ENCODE data around the gene GSG1L.
"Not testable (repeated sequence)": the region's sequence is repeated elsewhere in the genome, so short reads cannot be mapped to it uniquely, and the experiment has no call there.

The GSG1L gene

GRCh38 chr16:27945233-27945973 lies 118.1 kb downstream of the GSG1L start:
- no peak for DNase-seq (ENCODE audit: low read depth)

GRCh38 chr16:27943766-27944165 lies 119.7 kb downstream of the GSG1L start:
- DNase-seq (ENCODE audit: low read depth) = no peak

- DNase-seq (ENCODE audit: low read depth) = not testable (repeated sequence)
Measured at GRCh38 chr16:27942071-27942470, 121.4 kb downstream of the GSG1L start.

DNA sequence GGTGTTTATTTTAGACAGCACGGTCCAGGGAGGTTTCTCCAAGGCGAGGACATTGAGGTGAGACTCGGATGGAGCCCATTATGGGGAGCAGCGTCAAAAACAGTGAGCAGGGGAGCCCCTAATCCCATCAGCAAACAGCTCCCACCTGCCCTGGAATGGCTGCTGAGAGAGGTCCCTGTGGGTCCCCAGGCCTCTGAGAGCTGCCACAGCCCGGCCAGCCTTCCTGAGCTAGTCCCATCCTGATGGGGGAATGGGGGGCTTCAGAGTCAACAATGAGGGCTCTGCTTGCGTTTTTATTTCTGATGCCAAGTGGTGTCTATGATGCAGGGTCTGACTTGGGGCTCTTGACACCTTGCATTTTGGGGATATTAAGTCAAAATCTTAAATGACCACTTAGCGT lies 128.4 kb downstream of the GSG1L start:
- no peak for DNase-seq (ENCODE audit: low read depth)

DNA sequence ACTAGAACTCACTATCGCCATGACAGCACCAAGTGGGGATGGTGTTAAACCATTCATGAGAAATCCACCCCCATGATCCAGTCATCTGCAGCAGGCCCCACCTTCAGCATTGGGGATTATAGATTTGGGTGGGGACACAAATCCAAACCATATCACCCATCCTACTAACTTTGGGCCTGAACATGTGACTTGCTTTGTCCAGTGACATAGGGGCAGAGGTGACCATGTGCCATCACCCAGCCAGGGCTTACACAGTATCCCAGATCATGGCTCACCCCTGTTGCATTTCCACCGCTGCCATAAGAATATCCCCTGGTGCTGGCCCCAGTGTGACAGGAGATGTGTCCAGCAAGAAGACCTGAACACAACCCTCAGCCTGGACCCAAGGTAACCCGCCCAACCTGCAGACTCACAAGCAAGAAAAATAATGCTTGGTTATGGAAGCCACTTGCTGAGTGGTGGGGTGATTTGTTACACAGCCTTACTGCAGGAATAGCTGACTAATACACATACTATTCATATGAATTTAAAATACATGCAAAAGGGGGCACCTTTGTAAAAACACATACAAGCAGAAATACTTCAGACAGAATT lies 130.9 kb downstream of the GSG1L start:
- no peak for DNase-seq (ENCODE audit: low read depth)

- no peak for DNase-seq (ENCODE audit: low read depth)
Measured at GRCh38 chr16:27929818-27930217, 133.7 kb downstream of the GSG1L start.

GRCh38 chr16:27928542-27928941 lies 135.0 kb downstream of the GSG1L start:
- DNase-seq (ENCODE audit: low read depth) = no peak

- no peak for DNase-seq (ENCODE audit: low read depth)
Measured at GRCh38 chr16:27927266-27927901, 136.1 kb downstream of the GSG1L start.

DNA sequence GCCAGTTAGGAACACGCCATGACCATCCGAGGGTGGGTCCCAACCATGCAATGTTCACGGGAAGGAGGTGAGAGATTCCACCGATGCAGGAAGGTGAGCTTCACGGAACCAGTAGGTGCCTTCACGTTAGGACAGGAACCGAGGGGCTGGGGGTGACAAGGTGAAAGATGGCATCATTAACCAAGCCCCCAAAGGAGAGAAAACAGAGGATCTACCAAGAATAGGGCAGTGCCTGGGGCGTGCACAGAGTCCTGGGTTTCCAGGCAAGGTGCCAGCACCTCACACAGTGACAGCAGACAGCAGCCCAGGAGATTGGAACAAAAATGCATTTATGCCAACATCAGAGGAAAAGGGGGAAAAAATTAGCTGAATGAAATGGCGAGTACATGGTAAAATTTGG lies 137.9 kb downstream of the GSG1L start:
- no peak for DNase-seq (ENCODE audit: low read depth)

DNA sequence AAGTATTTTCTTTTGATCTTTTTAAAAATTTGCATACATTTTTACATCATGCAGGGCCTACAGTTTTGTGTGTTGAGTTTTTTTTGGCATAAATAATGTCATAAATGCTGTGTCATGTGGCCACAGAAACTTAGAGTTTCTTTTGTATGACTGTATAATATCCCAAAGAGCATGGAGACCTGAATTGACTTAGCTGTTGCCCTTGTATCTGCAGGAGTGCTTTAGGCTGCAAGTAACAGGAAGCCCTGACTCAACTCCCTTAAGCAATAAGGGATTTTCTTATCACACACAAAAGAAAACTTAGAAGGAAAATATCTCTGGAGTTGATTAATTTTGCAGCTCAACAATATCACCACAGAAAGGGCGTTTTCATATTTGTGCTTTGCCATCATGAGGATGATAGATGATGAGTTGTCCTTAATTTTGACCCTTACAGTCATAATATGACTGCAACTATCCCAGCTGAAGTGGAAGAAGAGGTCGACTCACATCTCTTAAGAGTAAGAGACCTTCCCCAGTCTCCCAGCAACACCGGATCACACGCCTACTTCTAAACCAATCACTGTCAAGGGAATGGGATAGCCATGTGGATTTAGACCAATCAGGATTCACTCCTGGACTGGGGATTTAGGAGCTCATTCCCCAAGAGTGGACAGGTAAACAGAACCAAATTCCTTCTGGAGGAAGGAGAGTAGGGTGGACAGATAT lies 138.9 kb downstream of the GSG1L start:
- no peak for DNase-seq (ENCODE audit: low read depth)

DNA sequence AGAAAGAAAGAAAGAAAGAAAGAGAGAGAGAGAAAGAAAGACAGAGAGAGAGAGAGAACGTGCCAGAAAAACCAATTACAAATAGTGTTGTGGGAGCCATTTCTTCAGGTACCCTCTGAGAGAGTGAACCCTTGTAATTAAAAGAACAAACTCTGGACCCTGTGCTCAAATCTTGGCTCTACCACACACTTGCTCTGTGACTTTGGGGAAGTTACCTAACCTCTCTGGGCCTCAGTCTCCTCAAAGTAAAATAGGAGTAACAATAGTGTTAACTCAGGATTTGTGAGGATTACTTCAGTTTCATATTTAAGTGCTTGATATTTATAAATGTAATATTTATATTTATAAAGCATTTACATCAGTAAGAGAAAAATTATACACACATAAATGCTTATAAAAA lies 139.8 kb downstream of the GSG1L start:
- no peak for DNase-seq (ENCODE audit: low read depth)

DNA sequence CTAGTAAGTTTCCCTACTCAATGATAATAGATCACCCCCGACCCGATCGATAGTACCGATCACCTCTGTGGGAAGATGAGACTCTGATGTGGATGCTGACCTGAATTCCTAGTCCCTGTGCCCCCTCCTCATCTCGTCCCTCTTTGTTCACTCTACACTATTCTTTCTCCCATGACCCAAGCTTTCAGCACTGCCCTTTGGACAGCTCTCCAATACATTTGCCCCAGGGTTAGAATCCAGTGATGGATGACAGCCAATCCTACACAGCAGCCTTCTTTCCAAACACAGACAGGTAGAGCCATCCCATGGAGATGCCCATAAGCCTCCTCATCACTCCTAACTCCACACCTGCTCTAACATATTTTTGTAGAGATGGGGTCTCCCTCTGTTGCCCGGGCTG lies 141.1 kb downstream of the GSG1L start:
- DNase-seq (ENCODE audit: low read depth) = no peak

GRCh38 chr16:27921134-27921533 lies 142.4 kb downstream of the GSG1L start:
- no peak for DNase-seq (ENCODE audit: low read depth)

DNA sequence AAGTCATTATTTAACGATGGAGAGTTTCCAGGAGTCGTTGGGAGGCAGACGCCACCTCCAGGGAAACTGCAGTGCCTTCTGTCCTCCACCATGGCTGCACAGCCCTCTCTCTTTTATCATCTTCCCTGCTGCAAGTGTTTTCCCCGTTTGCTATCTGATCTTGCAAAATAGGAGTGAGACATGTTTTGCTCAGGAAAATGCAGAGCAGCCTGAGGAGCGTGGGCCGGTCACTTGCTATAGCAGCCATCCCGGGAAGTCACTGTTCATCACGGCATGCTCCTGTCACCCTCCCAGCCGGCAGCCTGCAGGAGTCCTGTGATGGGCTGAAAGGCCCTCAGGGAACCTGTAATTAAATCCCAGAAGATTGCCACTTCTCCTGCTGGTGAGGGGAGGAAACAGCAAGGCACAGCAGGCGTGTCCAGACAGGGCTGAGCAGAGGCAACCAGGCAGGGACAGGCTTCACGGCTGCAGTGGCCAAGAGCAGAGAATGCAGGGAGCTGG lies 143.1 kb downstream of the GSG1L start:
- no peak for DNase-seq (ENCODE audit: low read depth)

GRCh38 chr16:27918755-27919154 lies 144.8 kb downstream of the GSG1L start:
- DNase-seq (ENCODE audit: low read depth) = no peak

- DNase-seq (ENCODE audit: low read depth) = no peak
Measured at GRCh38 chr16:27917949-27918348, 145.6 kb downstream of the GSG1L start.

DNA sequence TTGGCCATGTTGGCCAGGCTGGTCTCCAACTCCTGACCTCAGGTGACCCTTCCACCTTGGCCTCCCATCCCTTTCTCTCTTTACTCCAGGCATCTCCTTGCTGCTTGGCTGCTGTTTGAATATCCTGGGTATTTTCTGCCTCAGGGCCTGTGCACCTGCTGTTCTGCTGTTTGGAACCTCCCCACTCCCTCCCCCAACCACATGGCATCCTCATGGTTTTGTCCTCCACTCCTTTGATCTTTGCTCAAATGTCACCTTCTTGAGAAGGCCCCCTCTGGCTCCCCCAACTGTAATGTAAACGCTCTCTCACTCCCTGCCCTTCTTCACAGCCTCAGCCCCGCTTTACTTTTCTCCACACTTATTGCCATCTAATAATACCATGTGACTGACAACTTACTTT lies 152.0 kb downstream of the GSG1L start:
- DNase-seq (ENCODE audit: low read depth) = no peak

DNA sequence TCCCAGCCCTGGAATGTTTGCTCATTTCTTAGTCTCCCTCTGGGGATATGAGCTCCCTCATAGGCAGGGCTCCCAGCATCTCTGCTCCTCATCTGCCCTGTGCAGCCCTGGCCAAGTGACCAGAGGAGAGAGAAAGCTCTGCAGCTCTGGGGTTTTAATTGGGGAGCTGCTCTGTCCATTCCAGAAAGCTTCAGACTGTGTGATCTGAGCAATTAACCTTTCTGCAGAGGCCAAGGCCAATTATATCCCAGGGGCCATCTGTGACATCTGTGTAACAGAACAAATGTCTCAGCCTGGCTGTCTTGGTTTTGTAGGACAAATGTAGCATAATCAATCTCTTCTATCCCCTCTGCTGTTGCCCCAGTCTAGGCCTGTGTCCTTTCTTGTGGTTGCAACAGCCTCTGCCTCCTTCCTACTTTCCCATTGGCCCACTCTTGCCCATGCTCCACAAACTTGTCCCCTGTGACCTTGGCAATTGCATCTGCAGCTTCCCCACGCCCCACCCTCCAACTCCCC lies 156.0 kb downstream of the GSG1L start:
- DNase-seq (ENCODE audit: low read depth) = no peak

DNA sequence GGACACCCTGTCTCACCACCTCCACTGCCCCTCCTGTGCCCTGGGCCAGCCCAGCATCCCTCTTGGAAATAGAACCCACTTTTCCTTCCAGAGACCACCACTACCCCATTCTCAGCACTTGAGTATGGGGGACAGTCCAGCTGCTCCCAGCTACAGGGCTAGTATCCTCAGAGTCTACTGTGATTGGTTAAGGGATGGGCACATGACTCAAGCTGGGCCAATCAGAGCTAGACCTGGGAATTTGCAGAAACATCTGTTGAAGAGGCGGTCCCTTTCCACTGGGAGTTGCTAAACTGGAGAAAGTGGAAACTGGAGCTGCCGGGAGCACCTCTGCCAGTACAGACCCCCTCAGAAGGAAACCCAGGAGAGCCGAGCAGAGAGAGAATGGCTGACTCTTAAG lies 156.6 kb downstream of the GSG1L start:
- no peak for DNase-seq (ENCODE audit: low read depth)

- no peak for DNase-seq (ENCODE audit: low read depth)
Measured at GRCh38 chr16:27903046-27903655, 160.4 kb downstream of the GSG1L start.

DNA sequence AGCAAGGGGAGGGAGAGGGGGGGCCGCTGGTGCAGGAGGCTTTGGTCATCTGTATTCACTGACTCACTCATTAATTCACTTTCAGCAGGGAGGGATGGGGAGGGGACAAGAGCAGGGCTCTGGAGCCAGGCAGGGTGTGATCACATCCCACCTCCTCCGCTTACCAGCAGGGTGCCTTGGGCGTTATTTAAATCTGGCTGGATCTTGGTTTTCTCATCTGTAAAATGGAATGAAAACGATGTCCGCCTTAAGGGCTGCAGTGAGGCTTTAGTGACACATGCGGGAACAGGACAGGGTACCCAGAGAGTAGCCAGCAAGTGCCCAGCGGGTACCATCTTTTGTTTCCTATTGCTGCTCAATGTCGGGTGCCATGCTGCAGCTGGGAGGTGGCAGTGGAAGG lies 161.0 kb downstream of the GSG1L start:
- DNase-seq (ENCODE audit: low read depth) = no peak

- DNase-seq (ENCODE audit: low read depth) = no peak
Measured at GRCh38 chr16:27901956-27902355, 161.6 kb downstream of the GSG1L start.
